ENCODE measurements around the gene DPP9.

Gene DPP9

GRCh38 chr19:4641132-4641531 is 82.5 kb downstream of the DPP9 start:
- Histone ChIP-seq H3K9ac (ENCODE audit: low read length) (no peak overlapping the region), H3K27ac (ENCODE audit: low read length) (no peak overlapping the region), H3K4me3 (ENCODE audit: low read length) (no peak overlapping the region), H3K27me3 (ENCODE audit: low read depth, low read length) (no peaks in the 10 kb centered on the region), H3K79me2 (ENCODE audit: low read length) (peaks cover 25% of the 10 kb centered on the region), H2AFZ (ENCODE audit: low read depth, low read length) (no peak overlapping the region), H3K4me2 (ENCODE audit: low read length) (no peak overlapping the region), H3K36me3 (replicated peaks; ENCODE audit: low read depth, low read length) (peaks cover 6% of the 10 kb centered on the region), H3K4me1 (ENCODE audit: low read length) (peaks cover 24% of the 10 kb centered on the region), H3K9me3 (ENCODE audit: insufficient read depth, low read length) (no peaks in the 10 kb centered on the region), H4K20me1 (ENCODE audit: insufficient read depth, low read length) (no peaks in the 10 kb centered on the region)
- no peak for TF ChIP-seq EZH2phosphoT487 (IDR thresholded peaks at IDR 0.05; ENCODE audit: low read depth)
- TF ChIP-seq, protein P1, sequence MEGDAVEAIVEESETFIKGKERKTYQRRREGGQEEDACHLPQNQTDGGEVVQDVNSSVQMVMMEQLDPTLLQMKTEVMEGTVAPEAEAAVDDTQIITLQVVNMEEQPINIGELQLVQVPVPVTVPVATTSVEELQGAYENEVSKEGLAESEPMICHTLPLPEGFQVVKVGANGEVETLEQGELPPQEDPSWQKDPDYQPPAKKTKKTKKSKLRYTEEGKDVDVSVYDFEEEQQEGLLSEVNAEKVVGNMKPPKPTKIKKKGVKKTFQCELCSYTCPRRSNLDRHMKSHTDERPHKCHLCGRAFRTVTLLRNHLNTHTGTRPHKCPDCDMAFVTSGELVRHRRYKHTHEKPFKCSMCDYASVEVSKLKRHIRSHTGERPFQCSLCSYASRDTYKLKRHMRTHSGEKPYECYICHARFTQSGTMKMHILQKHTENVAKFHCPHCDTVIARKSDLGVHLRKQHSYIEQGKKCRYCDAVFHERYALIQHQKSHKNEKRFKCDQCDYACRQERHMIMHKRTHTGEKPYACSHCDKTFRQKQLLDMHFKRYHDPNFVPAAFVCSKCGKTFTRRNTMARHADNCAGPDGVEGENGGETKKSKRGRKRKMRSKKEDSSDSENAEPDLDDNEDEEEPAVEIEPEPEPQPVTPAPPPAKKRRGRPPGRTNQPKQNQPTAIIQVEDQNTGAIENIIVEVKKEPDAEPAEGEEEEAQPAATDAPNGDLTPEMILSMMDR (IDR thresholded peaks at IDR 0.05; ENCODE audit: low read depth, low read length) = no peak

GRCh38 chr19:4640247-4641000 is 83.2 kb downstream of the DPP9 start:
- Histone ChIP-seq H3K79me2 (ENCODE audit: low read length) (peaks cover 25% of the 10 kb centered on the region), H3K4me1 (ENCODE audit: low read length) (peaks cover 30% of the 10 kb centered on the region), H3K27me3 (ENCODE audit: low read depth, low read length) (no peaks in the 10 kb centered on the region), H3K9me3 (ENCODE audit: insufficient read depth, low read length) (no peaks in the 10 kb centered on the region), H3K4me2 (ENCODE audit: low read length) (peak overlapping the region; percentile 96), H3K27ac (ENCODE audit: low read length) (peak overlapping the region; percentile 61), H3K9ac (ENCODE audit: low read length) (peak overlapping the region; percentile 96), H3K4me3 (ENCODE audit: low read length) (peak overlapping the region; percentile 97), H4K20me1 (ENCODE audit: insufficient read depth, low read length) (no peaks in the 10 kb centered on the region), H3K36me3 (replicated peaks; ENCODE audit: low read depth, low read length) (peaks cover 6% of the 10 kb centered on the region), H2AFZ (ENCODE audit: low read depth, low read length) (no peak overlapping the region)
- TF ChIP-seq, protein P1 (IDR thresholded peaks at IDR 0.05; ENCODE audit: low read depth, low read length) = no peak
- TF ChIP-seq EZH2phosphoT487 (IDR thresholded peaks at IDR 0.05; ENCODE audit: low read depth) = no peak

- H3K36me3 ChIP-seq (replicated peaks; ENCODE audit: low read depth, low read length) = peaks cover 3% of the 10 kb centered on the region
- peak overlapping the region; percentile 96 for H3K9ac ChIP-seq (ENCODE audit: low read length)
- H3K9me3 ChIP-seq (ENCODE audit: insufficient read depth, low read length) = no peaks in the 10 kb centered on the region
- TF ChIP-seq EZH2phosphoT487 (IDR thresholded peaks at IDR 0.05; ENCODE audit: low read depth) = no peak
- H3K4me1 ChIP-seq (ENCODE audit: low read length) = peaks cover 30% of the 10 kb centered on the region
- peak overlapping the region; percentile 96 for H3K4me2 ChIP-seq (ENCODE audit: low read length)
- peaks cover 25% of the 10 kb centered on the region for H3K79me2 ChIP-seq (ENCODE audit: low read length)
- H3K27me3 ChIP-seq (ENCODE audit: low read depth, low read length) = peaks cover under 1% of the 10 kb centered on the region; the same call in 1 of the 2 replicates
- peak overlapping the region; percentile 61 for H3K27ac ChIP-seq (ENCODE audit: low read length)
- H3K4me3 ChIP-seq (ENCODE audit: low read length) = peak overlapping the region; percentile 97
- H4K20me1 ChIP-seq (ENCODE audit: insufficient read depth, low read length) = no peaks in the 10 kb centered on the region
- H2AFZ ChIP-seq (ENCODE audit: low read depth, low read length) = no peak overlapping the region
These were observed 84.0 kb downstream of the DPP9 start for GRCh38 chr19:4639531-4640246.

GRCh38 chr19:4638828-4639530 is 84.7 kb downstream of the DPP9 start, which contains the start of gene TNFAIP8L1:
Gene TNFAIP8L1 (plus strand): TSS chr19:4639516. CDS start chr19:4651870, 12,354 bp downstream.
- Histone ChIP-seq H3K9ac (ENCODE audit: low read length) (peak within 1 kb of the TSS; percentile 96), H3K79me2 (ENCODE audit: low read length) (peaks cover 25% of the 10 kb centered on the region), H3K4me3 (ENCODE audit: low read length) (peak within 1 kb of the TSS; percentile 97), H3K27ac (ENCODE audit: low read length) (peak within 1 kb of the TSS; percentile 81), H3K4me1 (ENCODE audit: low read length) (peaks cover 30% of the 10 kb centered on the region), H3K9me3 (ENCODE audit: insufficient read depth, low read length) (no peaks in the 10 kb centered on the region), H4K20me1 (ENCODE audit: insufficient read depth, low read length) (no peaks in the 10 kb centered on the region), H3K4me2 (ENCODE audit: low read length) (peak within 1 kb of the TSS; percentile 96), H2AFZ (ENCODE audit: low read depth, low read length) (no peak within 1 kb of the TSS), H3K36me3 (replicated peaks; ENCODE audit: low read depth, low read length) (peaks cover 3% of the 10 kb centered on the region), H3K27me3 (ENCODE audit: low read depth, low read length) (peaks cover 4% of the 10 kb centered on the region; the same call in 1 of the 2 replicates)
- TF ChIP-seq EZH2phosphoT487 (IDR thresholded peaks at IDR 0.05; ENCODE audit: low read depth) = no peak
- TF ChIP-seq, protein P1 (IDR thresholded peaks at IDR 0.05; ENCODE audit: low read depth, low read length) = no peak
